Esophagus (tissue), 2 donors: Measurements from ENCODE around the gene HNMT. TPM values are rescaled to one million over a fixed set of nuclear protein-coding genes. Genes with fewer than 3 reads are reported as not detected.
"Not testable (repeated sequence)": the region's sequence is repeated elsewhere in the genome, so short reads cannot be mapped to it uniquely, and the experiment has no call there.

Source experiments
- H3K27ac ChIP-seq, 2 donors: one replicate each; pipeline ENCODE4 v1.5.1; 2013; ENCODE audit warnings: low read depth in 2 of 2, mild to moderate bottlenecking in 2 of 2, inconsistent platforms in 1 of 2, low read length in 1 of 2, moderate library complexity in 1 of 2
- H3K27me3 ChIP-seq, 2 donors: one replicate each; pipeline ENCODE4 v1.6.1; 2013; ENCODE audit warnings: low read length in 2 of 2, control low read depth in 1 of 2, mild to moderate bottlenecking in 1 of 2; ENCODE audit not compliant: insufficient read depth in 2 of 2, control insufficient read depth in 1 of 2
- H3K36me3 ChIP-seq, 2 donors: one replicate each; pipeline ENCODE4 v1.6.1; 2013; ENCODE audit warnings: low read length in 1 of 2; ENCODE audit not compliant: control insufficient read depth in 2 of 2, insufficient read depth in 2 of 2
- H3K4me1 ChIP-seq, 2 donors: one replicate each; pipeline ENCODE4 v1.6.1; 2013; ENCODE audit warnings: low read length in 1 of 2; ENCODE audit not compliant: control insufficient read depth in 2 of 2, insufficient read depth in 2 of 2
- H3K4me3 ChIP-seq, 2 donors: one replicate each; pipeline ENCODE4 v1.5.1; 2013; ENCODE audit warnings: low read length in 2 of 2, mild to moderate bottlenecking in 2 of 2, low read depth in 1 of 2, moderate library complexity in 1 of 2
- H3K9me3 ChIP-seq, 2 donors: one replicate each; pipeline ENCODE4 v1.6.1; 2013; ENCODE audit warnings: mild to moderate bottlenecking in 2 of 2, low read depth in 1 of 2, low read length in 1 of 2, moderate library complexity in 1 of 2; ENCODE audit not compliant: control insufficient read depth in 2 of 2, insufficient read depth in 1 of 2
- WGBS, 2 donors: extraction: QIAGEN DNeasy Blood & Tissue Kit; methylation state at CpG; one replicate each; pipeline ENCODE4 v1.1.7; 2013; 5-methylcytosine and 5-hydroxymethylcytosine counted together
- polyA plus RNA-seq, 2 donors: library from polyadenylated mRNA; stranded (reverse); fragments of 200-250 nt; gene quantifications; one replicate each; pipeline ENCODE4 v1.2.3, GENCODE V29; 2013
- donor health status: healthy with polysubstance abuse.
- donor health status: Bipolar disorder and iron deficiency.

HNMT gene
- polyA plus RNA-seq, 2 donors, result 12.3 to 16.4 TPM

GRCh38 chr2:137969418-137969765, 5.1 kb downstream of the HNMT start:
- no peak overlapping the region for H3K4me3 ChIP-seq
- H3K4me1 ChIP-seq, result no peaks in the 10 kb centered on the region
- H3K27me3 ChIP-seq, result no peaks in the 10 kb centered on the region
- H3K27ac ChIP-seq, result no peak overlapping the region
- WGBS, 2 donors, result 9 to 13% methylated on average over 1 of the region's 1 CpG
- no peaks in the 10 kb centered on the region for H3K36me3 ChIP-seq
- no peaks in the 10 kb centered on the region for H3K9me3 ChIP-seq

GRCh38 chr2:137969876-137970275, 5.6 kb downstream of the HNMT start:
- H3K4me3 ChIP-seq, result no peak overlapping the region
- H3K27ac ChIP-seq, result no peak overlapping the region
- H3K4me1 ChIP-seq, result no peaks in the 10 kb centered on the region
- H3K9me3 ChIP-seq, result no peaks in the 10 kb centered on the region
- H3K36me3 ChIP-seq, result no peaks in the 10 kb centered on the region
- H3K27me3 ChIP-seq, result no peaks in the 10 kb centered on the region
- WGBS, 2 donors, result 95 to 97% methylated on average over 1 of the region's 1 CpG

- H3K27ac ChIP-seq, H3K9me3 ChIP-seq, H3K36me3 ChIP-seq, H3K27me3 ChIP-seq, H3K4me1 ChIP-seq, H3K4me3 ChIP-seq: not testable (repeated sequence)
- WGBS, 2 donors, result 94 to 97% methylated on average over 3 of the region's 3 CpGs
These were observed 7.0 kb downstream of the HNMT start for GRCh38 chr2:137971259-137971658.

- H3K27me3 ChIP-seq, result no peaks in the 10 kb centered on the region
- H3K36me3 ChIP-seq, result no peaks in the 10 kb centered on the region
- H3K4me3 ChIP-seq, result no peak overlapping the region
- no peak overlapping the region for H3K27ac ChIP-seq
- H3K9me3 ChIP-seq, result no peaks in the 10 kb centered on the region
- no peaks in the 10 kb centered on the region for H3K4me1 ChIP-seq
These were observed 9.0 kb downstream of the HNMT start for GRCh38 chr2:137973280-137973679.

GRCh38 chr2:137975280-137976271, 11.3 kb downstream of the HNMT start:
- Histone ChIP-seq H3K4me1 (no peaks in the 10 kb centered on the region), H3K36me3 (no peaks in the 10 kb centered on the region), H3K9me3 (no peaks in the 10 kb centered on the region), H3K4me3 (no peak overlapping the region), H3K27ac (peak overlapping the region; percentile 75 to 78), H3K27me3 (no peaks in the 10 kb centered on the region)
- 65 to 68% methylated on average over 8 of the region's 8 CpGs for WGBS, 2 donors

- 68 to 75% methylated on average over 3 of the region's 3 CpGs for WGBS, 2 donors
- Histone ChIP-seq H3K27ac (peak overlapping the region in 1 of 2 donors; percentile 75), H3K36me3 (no peaks in the 10 kb centered on the region), H3K9me3 (no peaks in the 10 kb centered on the region), H3K27me3 (no peaks in the 10 kb centered on the region), H3K4me3 (no peak overlapping the region), H3K4me1 (no peaks in the 10 kb centered on the region)
These were observed 12.0 kb downstream of the HNMT start for GRCh38 chr2:137976274-137976673.

GRCh38 chr2:137977790-137978189, 13.5 kb downstream of the HNMT start:
- no peaks in the 10 kb centered on the region for H3K9me3 ChIP-seq
- H3K4me1 ChIP-seq, result no peaks in the 10 kb centered on the region
- no peaks in the 10 kb centered on the region for H3K27me3 ChIP-seq
- H3K36me3 ChIP-seq, result no peaks in the 10 kb centered on the region
- H3K27ac ChIP-seq, result no peak overlapping the region
- H3K4me3 ChIP-seq, result no peak overlapping the region

- H3K4me3 ChIP-seq, result no peak overlapping the region
- H3K4me1 ChIP-seq, result no peaks in the 10 kb centered on the region
- H3K27me3 ChIP-seq, result no peaks in the 10 kb centered on the region
- no peaks in the 10 kb centered on the region for H3K36me3 ChIP-seq
- H3K9me3 ChIP-seq, result no peaks in the 10 kb centered on the region
- no peak overlapping the region for H3K27ac ChIP-seq
These were observed 16.2 kb downstream of the HNMT start for GRCh38 chr2:137980459-137980858.

- no peak overlapping the region for H3K4me3 ChIP-seq
- no peaks in the 10 kb centered on the region for H3K4me1 ChIP-seq
- no peaks in the 10 kb centered on the region for H3K27me3 ChIP-seq
- H3K36me3 ChIP-seq, result no peaks in the 10 kb centered on the region
- H3K27ac ChIP-seq, result no peak overlapping the region
- H3K9me3 ChIP-seq, result no peaks in the 10 kb centered on the region
- WGBS, 2 donors, result 90 to 93% methylated on average over 11 of the region's 11 CpGs
These were observed 16.9 kb downstream of the HNMT start for GRCh38 chr2:137981112-137981656.

- H3K4me3 ChIP-seq, result no peak overlapping the region
- WGBS, 2 donors, result 74 to 86% methylated on average over 3 of the region's 3 CpGs
- H3K27ac ChIP-seq, result no peak overlapping the region
- H3K27me3 ChIP-seq, result no peaks in the 10 kb centered on the region
- no peaks in the 10 kb centered on the region for H3K36me3 ChIP-seq
- H3K9me3 ChIP-seq, result no peaks in the 10 kb centered on the region
- no peaks in the 10 kb centered on the region for H3K4me1 ChIP-seq
These were observed 19.3 kb downstream of the HNMT start for GRCh38 chr2:137983581-137983980.
